DMS153 treated with DMSO at 0.1 percent for 48 hours (cell line): ENCODE measurements around the gene CCL25.

Experiments used
- DNase-seq: peaks from one replicate; lab custom pipeline; 2025; ENCODE audit not compliant: unreplicated experiment; lab: John Stamatoyannopoulos, UW

CCL25 gene

DNA sequence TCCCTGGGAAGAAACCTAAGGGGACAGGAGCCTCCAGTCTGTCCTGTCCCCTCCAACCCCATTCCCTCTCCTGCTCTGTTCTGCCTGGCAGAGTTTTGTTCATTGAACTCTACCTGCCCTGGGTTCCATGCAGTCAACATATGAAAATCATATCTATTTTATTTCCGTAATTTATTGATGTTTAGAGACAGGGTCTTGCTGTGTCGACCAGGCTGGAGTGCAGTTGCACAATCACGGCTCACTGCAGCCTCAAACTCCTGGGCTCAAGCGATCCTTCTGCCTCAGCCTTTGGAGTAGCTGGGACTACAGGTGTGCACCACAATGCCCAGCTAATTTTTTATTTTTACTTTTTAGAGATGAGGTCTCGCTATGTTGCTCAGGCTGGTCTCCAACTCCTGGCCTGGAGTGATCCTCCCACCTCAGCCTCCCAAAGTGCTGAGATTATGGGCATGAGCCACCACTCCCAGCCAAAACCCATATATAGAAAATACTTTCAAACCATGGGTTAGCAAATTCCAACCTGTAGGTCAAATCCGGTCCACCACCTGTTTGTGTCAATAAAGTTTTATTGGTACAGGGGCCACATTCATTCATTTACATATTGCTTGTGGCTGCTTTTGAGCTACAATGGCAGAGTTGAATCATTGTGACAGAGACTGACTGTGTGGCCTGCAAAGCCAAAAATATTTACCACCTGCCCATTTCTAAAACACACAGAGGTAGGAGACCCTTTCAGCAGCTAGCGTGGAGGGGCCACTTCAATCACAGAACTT, 57.5 kb downstream of the CCL25 start:
- no peak for DNase-seq

DNA sequence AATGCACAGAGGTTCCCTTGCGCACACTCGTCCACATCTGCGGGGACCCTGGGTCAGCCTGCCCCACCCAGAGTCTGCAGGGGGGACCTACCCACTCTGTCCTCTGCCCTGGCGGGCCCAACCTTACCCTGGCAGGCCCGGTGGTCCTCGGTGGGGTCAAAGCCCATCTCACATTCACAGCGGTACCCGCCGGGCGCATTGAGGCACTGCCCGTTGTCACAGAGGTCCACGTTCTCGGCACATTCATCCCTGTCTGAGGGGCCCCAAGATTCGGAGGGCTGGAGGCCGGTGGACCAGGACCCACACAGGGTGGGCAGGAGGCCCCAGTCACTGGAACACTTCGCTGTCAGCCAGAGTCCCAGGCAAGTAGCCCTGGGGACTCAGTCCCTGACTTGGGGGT, 58.4 kb downstream of the CCL25 start:
- DNase-seq: no peak

DNA sequence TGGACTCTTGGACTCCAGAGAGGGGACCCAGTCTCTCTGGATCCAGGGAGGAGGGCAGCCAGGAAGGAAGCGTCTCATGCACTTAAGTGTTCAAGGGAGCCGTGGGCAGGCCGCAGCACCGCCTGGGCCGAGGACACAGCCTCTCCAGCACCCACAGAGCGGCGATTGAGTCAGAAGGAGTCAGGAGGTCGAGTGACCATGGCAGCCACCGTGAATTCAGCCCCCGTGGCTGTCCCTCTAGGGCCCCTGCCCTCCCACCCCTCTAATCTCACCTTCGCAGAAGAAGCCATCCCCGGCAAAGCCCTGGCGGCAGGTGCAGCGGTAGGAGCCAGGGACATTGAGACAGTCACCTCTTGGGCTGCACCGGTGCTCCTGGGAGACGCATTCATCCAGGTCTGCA, 58.8 kb downstream of the CCL25 start:
- DNase-seq: no peak
